ENCODE results near the gene TBC1D22A.
"Not testable (repeated sequence)": the region's sequence is repeated elsewhere in the genome, so short reads cannot be mapped to it uniquely, and the experiment has no call there.

TBC1D22A gene

GRCh38 chr22:47102081-47102480 is 339.6 kb downstream of the TBC1D22A start:
- DNase-seq (ENCODE audit: low spot score) = no peak

- DNase-seq (ENCODE audit: low spot score) = no peak
These were observed 340.2 kb downstream of the TBC1D22A start for GRCh38 chr22:47102648-47103047.

DNA sequence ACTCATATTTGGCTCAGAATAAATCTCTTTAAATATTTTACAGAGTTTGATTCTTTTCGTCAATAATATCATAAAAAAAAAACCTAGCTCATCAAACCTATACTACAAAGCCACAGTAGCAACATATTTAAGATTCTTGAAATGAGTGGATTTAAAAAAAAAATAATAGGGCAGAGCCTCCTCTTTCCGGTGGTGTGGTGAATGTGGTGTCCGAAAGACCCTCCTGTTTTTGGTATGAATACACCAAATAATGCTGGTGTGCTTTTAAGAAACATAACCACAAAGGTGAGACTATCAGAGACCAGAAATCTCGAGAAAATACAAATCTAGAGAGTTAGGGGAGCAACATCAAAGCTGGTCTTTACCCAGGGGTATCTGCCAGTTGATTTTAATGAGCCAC is 342.6 kb downstream of the TBC1D22A start:
- no peak for DNase-seq (ENCODE audit: low spot score)

- DNase-seq (ENCODE audit: low spot score) = no peak
These were observed 344.4 kb downstream of the TBC1D22A start for GRCh38 chr22:47106806-47107205.

DNA sequence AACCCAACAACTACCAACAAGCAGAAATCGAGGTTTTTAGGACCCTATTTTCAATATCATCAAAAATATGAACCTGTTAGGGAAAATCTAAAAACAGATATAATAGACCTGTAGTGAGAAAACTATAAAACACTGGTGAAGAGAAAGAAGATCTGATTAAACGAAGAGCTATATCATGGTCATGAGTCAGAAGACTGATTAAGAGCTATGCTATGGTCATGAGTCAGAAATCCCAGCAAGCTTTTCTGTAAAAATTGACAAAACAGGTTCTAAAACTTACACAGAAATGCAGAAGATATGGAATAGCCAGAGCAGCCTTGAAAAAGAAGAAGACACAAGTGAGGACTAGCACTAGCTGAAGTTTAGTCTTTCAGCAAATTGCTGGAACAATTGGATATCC is 345.0 kb downstream of the TBC1D22A start:
- DNase-seq (ENCODE audit: low spot score) = peak; percentile 56

DNA sequence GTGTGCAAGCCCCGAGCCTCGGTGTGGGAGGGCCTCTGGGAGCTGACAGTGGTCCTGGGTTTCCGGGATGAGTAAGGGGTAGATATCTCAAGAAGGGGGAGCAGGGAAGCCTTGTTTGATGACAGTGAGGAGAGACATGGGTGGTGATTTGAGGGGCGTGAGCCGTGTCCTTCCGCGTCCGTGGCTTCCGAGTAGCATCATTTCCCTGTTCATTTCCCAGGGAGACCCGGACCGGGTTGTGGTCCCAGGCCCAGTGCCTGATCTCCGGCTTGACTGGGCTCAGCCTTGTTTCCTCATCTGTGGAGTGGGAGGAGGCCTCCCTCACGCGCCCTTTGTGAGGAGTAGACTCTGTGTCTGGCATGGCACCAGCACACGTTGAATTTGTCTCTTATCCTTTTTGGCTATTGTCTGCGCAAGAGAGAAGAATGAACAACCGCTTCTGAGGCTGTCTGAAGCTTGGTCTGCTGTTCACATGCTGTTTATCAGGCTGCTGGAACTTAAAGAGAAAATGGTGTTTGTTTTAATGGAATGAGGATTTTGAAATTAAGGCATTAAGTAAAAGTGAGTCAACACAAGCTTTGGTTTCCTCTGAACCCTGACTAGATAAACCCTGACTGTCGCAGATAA is 348.5 kb downstream of the TBC1D22A start:
- no peak for DNase-seq (ENCODE audit: low spot score)

DNA sequence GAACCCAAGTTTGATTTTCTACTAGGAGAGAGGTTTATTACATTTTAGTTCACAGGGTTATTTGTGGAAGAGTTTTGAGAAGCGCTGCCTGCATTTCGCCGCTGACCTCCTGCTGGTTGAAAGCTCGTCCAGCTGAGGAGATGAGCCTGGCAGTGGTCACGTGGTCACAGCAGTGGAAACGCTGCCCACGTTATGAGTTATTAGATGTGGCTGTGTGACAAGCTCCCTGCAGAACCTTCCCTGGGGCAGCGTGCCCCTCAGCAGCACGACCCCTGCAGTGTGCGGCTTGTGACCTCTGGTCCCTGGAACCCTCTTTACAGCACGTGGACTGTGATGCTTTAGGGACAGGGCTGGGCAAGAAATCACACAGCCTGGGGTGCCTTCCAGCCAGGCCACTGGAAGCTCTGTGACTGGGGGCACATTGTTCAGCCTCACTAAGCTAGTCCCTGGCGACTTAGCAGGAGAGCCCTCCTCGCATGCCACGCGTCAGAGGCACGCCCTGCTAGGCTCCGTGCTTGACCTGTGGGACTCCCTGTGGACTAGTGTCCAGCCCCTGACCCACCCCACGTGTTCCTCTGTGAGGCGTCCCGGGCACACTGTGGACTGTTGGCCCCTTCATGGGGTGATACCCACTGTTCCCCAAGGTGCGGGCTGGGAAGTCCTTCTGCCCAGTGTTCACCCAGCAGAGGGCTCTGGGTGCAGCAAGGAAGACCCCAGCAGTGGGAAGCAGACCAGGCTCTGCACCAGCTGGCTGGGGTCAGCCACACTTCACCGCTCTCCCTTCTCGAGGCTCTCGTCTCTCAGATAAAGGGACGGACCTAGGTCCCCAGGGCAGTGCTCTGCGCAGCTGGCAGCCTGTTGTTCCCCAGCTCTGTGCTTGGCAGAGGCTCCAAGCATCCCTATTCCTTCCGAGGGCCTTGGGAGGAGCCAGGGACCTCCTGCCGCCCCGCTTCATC is 349.5 kb downstream of the TBC1D22A start:
- DNase-seq (ENCODE audit: low spot score) = no peak

DNA sequence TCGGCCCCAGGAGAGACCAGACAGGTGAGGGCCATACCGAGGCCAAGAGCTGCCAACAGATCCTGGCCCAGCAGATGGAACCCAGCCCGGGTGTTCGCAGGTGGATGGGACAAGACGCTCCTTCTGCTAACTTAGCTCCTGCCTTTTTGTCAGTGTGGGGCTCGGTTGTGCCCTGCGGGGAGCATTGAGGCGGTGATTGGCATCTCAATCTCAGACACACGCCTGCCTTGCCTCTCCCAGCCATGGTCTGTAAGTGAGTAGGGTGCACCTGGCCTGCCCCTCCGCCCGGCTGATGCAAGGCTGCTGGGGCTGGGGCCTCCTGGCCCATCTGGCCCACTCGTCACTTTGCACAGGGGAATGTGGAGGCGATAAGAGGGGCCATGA is 350.1 kb downstream of the TBC1D22A start:
- DNase-seq (ENCODE audit: low spot score) = no peak

DNA sequence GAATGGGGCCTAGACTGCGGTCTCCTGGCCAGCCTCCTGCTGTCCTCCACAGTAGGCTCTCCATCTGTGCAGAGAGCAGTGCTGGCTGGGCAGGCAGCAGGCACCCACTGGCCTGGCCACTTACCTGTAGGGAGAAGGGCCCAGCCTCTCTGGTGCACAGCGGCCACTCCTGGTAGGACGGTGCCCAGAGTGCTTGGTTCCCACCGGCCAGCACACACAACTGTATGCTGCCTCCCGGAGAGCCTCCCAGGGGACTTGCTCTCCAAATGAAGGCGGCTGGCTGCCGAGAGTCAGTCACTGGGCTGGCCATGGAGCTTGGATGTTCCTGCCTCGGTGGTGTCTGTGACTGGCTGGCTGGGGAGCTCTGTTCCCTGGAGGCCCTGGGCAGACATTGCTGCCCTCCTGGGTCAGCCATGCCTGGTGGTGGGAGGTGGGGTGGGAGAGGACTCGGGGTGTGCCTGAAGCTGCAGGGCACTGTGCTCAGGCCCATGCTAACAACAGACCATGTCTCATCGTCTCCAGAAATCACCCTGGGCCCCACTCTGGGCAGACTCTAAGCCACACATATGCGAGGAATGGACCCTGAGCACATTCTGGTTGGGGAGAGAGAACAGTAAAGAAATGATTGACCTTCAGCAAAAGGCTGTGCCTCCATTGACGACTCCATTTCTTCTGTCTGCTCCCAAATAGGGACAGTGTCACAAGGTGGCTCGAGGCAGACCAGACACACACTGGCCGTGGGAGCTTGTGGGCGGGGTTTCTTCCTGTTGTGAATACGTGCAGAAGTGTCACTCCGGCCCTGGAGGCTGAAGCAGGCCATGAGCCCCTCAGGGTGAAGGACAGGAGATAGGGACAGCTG is 350.8 kb downstream of the TBC1D22A start:
- no peak for DNase-seq (ENCODE audit: low spot score)

DNA sequence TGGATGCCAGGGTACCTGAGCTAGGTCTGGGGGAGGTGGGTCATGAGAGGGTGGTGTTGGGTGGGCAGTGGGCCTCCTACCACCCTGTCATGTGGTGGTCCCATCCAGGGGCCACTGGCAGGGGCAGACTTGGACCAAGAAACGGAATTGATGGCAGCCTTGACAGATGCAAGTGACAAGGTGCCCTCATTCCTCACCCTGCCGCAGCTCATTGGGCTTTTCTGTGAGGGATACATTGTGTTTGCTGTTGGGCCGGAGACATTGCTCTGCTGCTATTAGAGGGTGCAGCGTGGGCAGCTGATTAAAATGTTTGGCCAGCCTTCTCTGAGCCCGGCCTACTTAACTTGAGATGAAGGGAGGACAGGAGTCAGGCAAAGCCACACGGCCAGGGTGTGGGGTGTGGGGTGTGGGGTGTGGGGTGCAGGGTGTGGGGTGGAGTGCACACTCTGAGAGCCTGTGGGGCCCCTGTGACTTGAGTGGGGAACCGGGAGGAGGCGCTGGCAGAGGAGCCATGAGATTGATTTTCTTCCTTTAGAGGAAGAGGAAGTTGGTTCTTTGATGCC is 351.5 kb downstream of the TBC1D22A start:
- no peak for DNase-seq (ENCODE audit: low spot score)

DNA sequence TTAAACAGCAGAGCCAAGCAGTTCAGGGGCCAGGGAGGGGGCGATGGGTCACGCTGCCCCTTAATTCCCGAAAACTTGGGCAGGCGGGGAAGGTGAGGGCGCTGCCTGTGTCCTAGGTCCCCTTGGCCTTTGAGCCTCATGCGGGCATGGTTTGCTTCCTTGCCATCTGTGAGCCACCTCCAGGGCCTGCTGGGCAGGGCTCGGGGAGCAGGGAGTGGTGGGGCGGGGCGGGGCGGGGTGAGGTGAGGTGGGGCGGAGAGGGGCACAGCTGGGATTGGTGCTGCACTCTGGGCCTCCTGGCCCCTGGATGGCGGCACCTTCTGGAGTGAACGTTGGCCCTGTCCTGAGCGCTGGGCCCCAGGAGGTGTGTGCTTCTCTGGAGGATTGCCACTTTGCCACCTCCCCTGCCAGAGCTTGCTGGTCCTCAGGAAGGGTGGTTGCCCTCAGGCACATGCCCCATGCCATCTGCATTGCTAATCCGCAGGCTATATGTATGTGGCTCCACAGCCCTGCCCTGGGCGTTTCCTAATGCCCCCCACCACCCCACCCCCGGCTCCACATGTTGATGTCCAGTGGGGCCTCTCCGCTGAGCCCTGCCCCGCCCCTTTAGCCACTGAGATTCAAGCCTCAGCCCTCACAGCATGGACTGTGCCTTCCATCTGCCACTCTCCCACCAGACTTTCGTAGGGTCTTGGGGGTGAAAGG is 352.5 kb downstream of the TBC1D22A start:
- no peak for DNase-seq (ENCODE audit: low spot score)

DNA sequence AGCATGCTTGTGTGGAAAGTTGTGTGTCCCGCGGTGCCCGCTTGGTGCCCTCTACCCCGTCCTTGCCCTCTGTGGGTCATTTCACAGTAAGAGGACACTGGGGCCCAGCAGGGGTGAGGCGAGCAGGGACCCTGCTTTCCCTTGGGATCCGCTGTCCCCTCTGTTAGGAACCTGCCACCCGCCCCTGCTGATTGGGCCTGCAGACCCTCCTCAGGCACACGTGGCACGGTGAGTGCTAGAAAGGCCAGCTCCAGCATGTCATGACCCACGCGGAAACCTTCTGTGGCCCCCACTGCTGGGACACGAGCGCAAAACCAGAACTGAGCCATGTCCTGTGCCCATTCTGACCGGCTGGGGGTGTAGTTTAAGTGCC is 353.1 kb downstream of the TBC1D22A start:
- no peak for DNase-seq (ENCODE audit: low spot score)

GRCh38 chr22:47115921-47116320 is 353.5 kb downstream of the TBC1D22A start:
- DNase-seq (ENCODE audit: low spot score) = no peak

DNA sequence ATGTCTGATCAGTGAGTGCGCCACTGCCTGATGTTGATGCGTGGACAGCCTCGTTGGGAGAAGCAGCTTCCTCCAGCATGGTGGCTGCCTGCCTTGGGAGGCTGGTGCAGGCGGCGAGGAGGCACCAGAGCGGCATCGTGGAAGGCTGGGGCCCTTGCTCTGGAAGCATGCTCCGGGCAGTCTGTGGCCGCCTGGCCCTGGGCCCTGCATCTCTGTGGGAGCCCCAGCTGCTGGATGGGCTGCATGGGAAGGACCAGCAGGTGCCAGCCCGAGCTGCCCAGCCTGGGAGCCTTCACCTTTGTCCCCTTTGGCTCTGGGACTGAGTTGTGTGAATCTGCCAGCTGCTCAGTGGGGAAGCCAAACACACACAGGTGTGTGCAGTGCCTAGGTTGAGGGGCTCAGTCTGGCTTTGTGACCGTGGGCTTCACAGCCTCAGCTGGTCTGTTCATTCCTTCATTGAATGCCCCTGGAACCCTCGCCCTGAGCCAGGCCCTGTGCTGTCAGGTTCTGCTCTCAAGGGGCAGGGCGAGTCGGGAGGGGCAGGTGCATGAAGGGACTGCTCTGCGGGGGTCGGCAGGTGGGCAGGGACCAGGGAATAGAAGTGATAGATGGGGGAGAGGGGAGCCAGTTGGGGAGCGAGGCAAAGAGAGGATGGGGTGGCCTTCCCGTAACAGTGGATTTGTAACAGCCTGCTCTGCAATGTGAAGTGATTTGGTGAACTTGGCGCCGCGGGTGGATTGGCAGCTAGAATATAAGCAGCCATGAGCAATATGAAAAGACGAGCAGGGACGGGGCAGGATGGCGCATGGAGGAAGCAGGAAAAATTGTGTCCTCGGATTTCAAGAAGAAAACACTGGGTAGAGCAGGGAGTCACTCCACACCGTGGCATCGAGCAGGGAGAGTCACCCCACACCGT is 354.2 kb downstream of the TBC1D22A start:
- DNase-seq (ENCODE audit: low spot score) = no peak

- DNase-seq (ENCODE audit: low spot score) = not testable (repeated sequence)
These were observed 355.0 kb downstream of the TBC1D22A start for GRCh38 chr22:47117442-47117841.

- DNase-seq (ENCODE audit: low spot score) = no peak
These were observed 356.7 kb downstream of the TBC1D22A start for GRCh38 chr22:47119181-47119580.

DNA sequence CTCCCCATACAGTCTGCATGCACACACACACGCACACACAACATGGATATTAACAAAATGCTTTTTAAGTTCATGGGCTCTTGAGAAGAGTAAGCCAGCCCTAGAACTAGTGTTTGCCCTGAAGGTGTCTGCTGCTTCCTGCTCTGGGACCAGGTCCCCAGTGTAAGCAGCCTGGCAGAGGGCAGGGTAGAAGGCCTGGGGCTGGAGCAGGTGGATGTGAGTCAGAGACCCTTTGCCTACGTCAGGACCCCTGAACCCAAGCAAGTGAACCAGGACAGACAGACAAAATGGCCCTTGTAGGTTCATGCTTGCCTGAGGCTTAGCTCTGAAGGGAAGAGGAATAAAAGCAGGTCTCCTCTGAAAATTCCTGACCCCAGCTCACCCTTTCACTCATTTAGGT is 357.9 kb downstream of the TBC1D22A start:
- DNase-seq (ENCODE audit: low spot score) = no peak

GRCh38 chr22:47121791-47122190 is 359.3 kb downstream of the TBC1D22A start:
- no peak for DNase-seq (ENCODE audit: low spot score)

DNA sequence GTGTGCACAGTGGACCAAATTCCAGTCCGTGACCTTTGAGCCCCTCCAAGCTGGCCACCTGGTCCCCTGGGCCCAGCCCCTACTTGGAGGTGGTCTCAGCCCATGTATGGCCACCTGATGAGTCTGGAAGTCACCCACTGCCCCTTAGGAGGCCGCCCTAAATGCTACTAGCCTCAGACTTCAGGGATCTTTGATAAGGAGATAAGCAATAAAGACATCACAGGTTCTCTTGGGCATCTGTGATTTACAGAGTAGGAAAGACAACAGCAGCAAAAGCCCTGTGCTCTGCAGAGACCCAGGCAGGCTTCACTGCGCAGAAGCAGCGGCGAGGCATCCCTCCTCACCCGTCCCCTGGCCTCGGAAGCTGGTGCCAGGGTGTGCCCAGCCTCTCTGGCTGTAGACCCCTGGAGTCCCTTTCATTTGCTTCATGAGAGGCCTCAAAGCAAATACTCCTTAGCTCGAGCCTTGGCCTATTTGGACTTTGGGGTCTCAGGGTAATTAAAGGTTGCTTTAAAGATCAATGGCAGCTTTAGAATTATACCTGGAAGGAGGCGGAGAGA is 360.1 kb downstream of the TBC1D22A start:
- no peak for DNase-seq (ENCODE audit: low spot score)

All from COLO829 (cell line).